SK-N-SH treated with all-trans-retinoic acid at 6 μM for 48 hours (cell line): ENCODE data around the gene NHP2.

Source experiments
- ARNTL ChIP-seq: fragments of 450-650 bp; formaldehyde crosslinking; IDR thresholded peaks from 2 replicates; pipeline ENCODE4 v1.5.0; 2020; ENCODE audit warnings: low read depth, mild to moderate bottlenecking, moderate library complexity, borderline replicate concordance
- OSR1 ChIP-seq: fragments of 250-450 bp; sonication (Bioruptor Pico); IDR thresholded peaks from 2 replicates; pipeline ENCODE4 v1.8.0; 2022; ENCODE audit warnings: moderate library complexity, mild to moderate bottlenecking, inconsistent platforms
- TOX ChIP-seq: fragments of 250-450 bp; sonication (Bioruptor Pico); IDR thresholded peaks from 2 replicates; pipeline ENCODE4 v1.8.0; 2021; ENCODE audit warnings: mild to moderate bottlenecking, moderate library complexity, borderline replicate concordance
- ZFP30 ChIP-seq: fragments of 450-650 bp; formaldehyde crosslinking; IDR thresholded peaks from 2 replicates; pipeline ENCODE4 v1.5.0; 2022; ENCODE audit warnings: mild to moderate bottlenecking, moderate library complexity

DNA sequence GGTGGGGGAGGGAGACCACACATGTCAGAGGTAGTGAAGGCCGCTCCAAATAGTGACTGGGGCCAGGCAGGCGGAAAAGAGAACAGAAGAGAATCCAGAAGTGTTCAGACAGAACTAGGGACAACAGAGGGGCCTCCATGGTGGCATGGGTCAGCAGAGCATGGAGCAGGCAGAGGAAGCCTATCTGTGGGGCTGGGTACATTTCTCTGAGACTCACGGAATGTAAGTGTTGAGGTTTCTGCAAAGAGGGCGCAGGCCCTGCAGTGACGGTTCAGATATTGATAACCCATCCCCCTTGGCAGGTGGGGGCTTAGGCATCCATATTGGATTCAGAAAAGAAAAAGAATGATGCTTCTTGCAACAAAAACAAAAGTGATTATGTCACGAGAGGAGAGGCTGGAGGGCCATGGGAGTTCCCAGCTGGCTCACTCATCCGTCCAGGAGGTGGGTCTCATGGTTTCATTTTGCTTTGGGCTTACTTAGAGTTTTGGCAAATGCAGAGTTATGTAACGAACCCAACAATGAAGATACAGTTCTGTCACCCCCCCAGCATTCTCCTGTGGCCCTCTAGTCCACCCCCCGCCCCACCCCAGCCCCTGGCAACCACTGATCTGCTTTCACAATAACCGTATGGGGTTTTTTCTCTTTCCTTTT is 28.3 kb downstream of the NHP2 start:
- TF ChIP-seq ZFP30 (CRISPR knock-in tag) (no peak), TOX (CRISPR knock-in tag) (no peak), ARNTL (CRISPR knock-in tag) (no peak), OSR1 (no peak)
